22Rv1 (cell line): ENCODE measurements around the gene TSPAN14.

Experiments
- ZFX ChIP-seq: fragments of 450-650 bp; IDR thresholded peaks from 2 replicates; pipeline ENCODE4 v1.6.1; 2017; ENCODE audit warnings: antibody characterized with exemption, borderline replicate concordance
- TF ChIP-seq, protein P1 (sequence below): fragments of 450-650 bp; IDR thresholded peaks from 2 replicates; pipeline ENCODE4 v1.5.1; 2017; ENCODE audit warnings: mild to moderate bottlenecking

GRCh38 chr10:80582286-80582960, 128.3 kb downstream of the TSPAN14 start:
- TF ChIP-seq, protein P1, sequence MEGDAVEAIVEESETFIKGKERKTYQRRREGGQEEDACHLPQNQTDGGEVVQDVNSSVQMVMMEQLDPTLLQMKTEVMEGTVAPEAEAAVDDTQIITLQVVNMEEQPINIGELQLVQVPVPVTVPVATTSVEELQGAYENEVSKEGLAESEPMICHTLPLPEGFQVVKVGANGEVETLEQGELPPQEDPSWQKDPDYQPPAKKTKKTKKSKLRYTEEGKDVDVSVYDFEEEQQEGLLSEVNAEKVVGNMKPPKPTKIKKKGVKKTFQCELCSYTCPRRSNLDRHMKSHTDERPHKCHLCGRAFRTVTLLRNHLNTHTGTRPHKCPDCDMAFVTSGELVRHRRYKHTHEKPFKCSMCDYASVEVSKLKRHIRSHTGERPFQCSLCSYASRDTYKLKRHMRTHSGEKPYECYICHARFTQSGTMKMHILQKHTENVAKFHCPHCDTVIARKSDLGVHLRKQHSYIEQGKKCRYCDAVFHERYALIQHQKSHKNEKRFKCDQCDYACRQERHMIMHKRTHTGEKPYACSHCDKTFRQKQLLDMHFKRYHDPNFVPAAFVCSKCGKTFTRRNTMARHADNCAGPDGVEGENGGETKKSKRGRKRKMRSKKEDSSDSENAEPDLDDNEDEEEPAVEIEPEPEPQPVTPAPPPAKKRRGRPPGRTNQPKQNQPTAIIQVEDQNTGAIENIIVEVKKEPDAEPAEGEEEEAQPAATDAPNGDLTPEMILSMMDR = no peak
- no peak for TF ChIP-seq ZFX
